Skin of body (tissue), 3 donors: Measurements from ENCODE around the gene ANKS1B. TPM values are rescaled to one million over a fixed set of nuclear protein-coding genes. Genes with fewer than 3 reads are reported as not detected.

Source experiments
- DNase-seq: peaks from one replicate; lab custom pipeline; 2025; lab: John Stamatoyannopoulos, UW
- small RNA-seq: library from RNA; depleted of rRNA; stranded (forward); fragments of <200 nt; gene quantifications from one replicate; pipeline ENCODE3, GENCODE V24; 2014; ENCODE audit warnings: low replicate concordance
- total RNA-seq: library from RNA; depleted of rRNA; stranded (reverse); fragments of >200 nt; gene quantifications from one replicate; pipeline ENCODE4 v1.2.3, GENCODE V29; 2014

Gene ANKS1B
- total RNA-seq, 1 donor from 2014 or later, result 10.7 TPM

- no peak for DNase-seq
These were observed 1287.5 kb downstream of the ANKS1B start for GRCh38 chr12:98697209-98697608.

GRCh38 chr12:98696036-98696646 is 1288.6 kb downstream of the ANKS1B start:
- no peak for DNase-seq

GRCh38 chr12:98691351-98691750 is 1293.4 kb downstream of the ANKS1B start:
- no peak for DNase-seq

GRCh38 chr12:98686603-98687002 is 1298.1 kb downstream of the ANKS1B start:
- DNase-seq, result no peak

Small RNA genes within 50 kb of the gene (small RNA-seq; reads per million reads assigned to genes)
- gene RNA5SP366, result 0.07 reads per million

Other genes starting within 250 kb of the ANKS1B start
- 41.8 TPM for gene BLTP3B, start 157.9 kb upstream of the ANKS1B start, total RNA-seq
- gene ACTR6, start 215.9 kb upstream of the ANKS1B start, total RNA-seq, result 25.0 TPM